OCI-LY3 (cell line): ENCODE data around the gene MED27.

Experiments used
- H2AFZ ChIP-seq: fragments of 200-600, 300-600 bp; shearing (Covaris generic); 2 replicates; pipeline ENCODE4 v1.6.0; 2014; ENCODE audit warnings: antibody characterized with exemption, low read depth, low read length
- H3K27ac ChIP-seq: fragments of 200-600, 300-600 bp; sonication (generic); 2 replicates; pipeline ENCODE4 v1.5.1; 2014; ENCODE audit warnings: mild to moderate bottlenecking, low read length, moderate library complexity, mixed read lengths
- H3K27me3 ChIP-seq: fragments of 200-600, 300-600 bp; sonication (generic); 2 replicates; pipeline ENCODE4 v1.6.1; 2014; ENCODE audit warnings: low read depth, low read length, mixed read lengths
- H3K36me3 ChIP-seq: fragments of 200-600, 300-600 bp; sonication (generic); replicated peaks from 2 replicates; pipeline ENCODE3; 2014; ENCODE audit warnings: low read depth, low read length, mixed read lengths
- H3K4me1 ChIP-seq: fragments of 300-600, 200-600 bp; sonication (generic); 2 replicates; pipeline ENCODE4 v1.6.1; 2014; ENCODE audit warnings: low read length, mixed read lengths
- H3K4me2 ChIP-seq: fragments of 200-600, 300-600 bp; sonication (generic); 2 replicates; pipeline ENCODE4 v1.6.1; 2014; ENCODE audit warnings: low read length, mixed read lengths
- H3K4me3 ChIP-seq: fragments of 300-600, 200-600 bp; sonication (generic); 2 replicates; pipeline ENCODE4 v1.5.1; 2014; ENCODE audit warnings: antibody characterized with exemption, mild to moderate bottlenecking, low read length, moderate library complexity
- H3K79me2 ChIP-seq: fragments of 300-600, 200-600 bp; shearing (Covaris generic); 2 replicates; pipeline ENCODE4 v1.6.1; 2014; ENCODE audit warnings: mild to moderate bottlenecking, low read length, mixed read lengths
- H3K9ac ChIP-seq: fragments of 300-600, 200-600 bp; shearing (Covaris generic); 2 replicates; pipeline ENCODE4 v1.6.0; 2014; ENCODE audit warnings: mild to moderate bottlenecking, low read length, moderate library complexity
- H3K9me3 ChIP-seq: fragments of 200-600, 300-600 bp; shearing (Covaris generic); 2 replicates; pipeline ENCODE4 v1.6.1; 2014; ENCODE audit warnings: low read length, mixed read lengths; ENCODE audit not compliant: insufficient read depth
- H4K20me1 ChIP-seq: fragments of 200-600, 300-600 bp; sonication (generic); 2 replicates; pipeline ENCODE4 v1.6.1; 2016; ENCODE audit warnings: low read length, mixed read lengths; ENCODE audit not compliant: insufficient read depth
- EZH2phosphoT487 ChIP-seq: fragments of 200-600 bp; shearing (Covaris generic); IDR thresholded peaks from 2 replicates; pipeline ENCODE4 v1.6.1; 2018; ENCODE audit warnings: antibody characterized with exemption, mixed run types, low read depth
- TF ChIP-seq, protein P1 (sequence below): fragments of 200-600, 300-600 bp; sonication (generic); IDR thresholded peaks from 2 replicates; pipeline ENCODE4 v1.5.1; 2014; ENCODE audit warnings: antibody characterized with exemption, low read length, low read depth

The MED27 gene

GRCh38 chr9:131870156-131870555, 209.5 kb downstream of the MED27 start:
- Histone ChIP-seq H4K20me1 (0 out of 2 replicates have a peak, but pooled peaks cover 4% of the 10 kb centered on the region), H3K27me3 (no peaks in the 10 kb centered on the region), H3K9ac (no peak overlapping the region), H2AFZ (no peak overlapping the region), H3K27ac (no peak overlapping the region), H3K36me3 (no peaks in the 10 kb centered on the region), H3K4me2 (no peak overlapping the region), H3K4me3 (no peak overlapping the region), H3K4me1 (no peaks in the 10 kb centered on the region), H3K79me2 (no peaks in the 10 kb centered on the region), H3K9me3 (no peaks in the 10 kb centered on the region)
- TF ChIP-seq, protein P1, sequence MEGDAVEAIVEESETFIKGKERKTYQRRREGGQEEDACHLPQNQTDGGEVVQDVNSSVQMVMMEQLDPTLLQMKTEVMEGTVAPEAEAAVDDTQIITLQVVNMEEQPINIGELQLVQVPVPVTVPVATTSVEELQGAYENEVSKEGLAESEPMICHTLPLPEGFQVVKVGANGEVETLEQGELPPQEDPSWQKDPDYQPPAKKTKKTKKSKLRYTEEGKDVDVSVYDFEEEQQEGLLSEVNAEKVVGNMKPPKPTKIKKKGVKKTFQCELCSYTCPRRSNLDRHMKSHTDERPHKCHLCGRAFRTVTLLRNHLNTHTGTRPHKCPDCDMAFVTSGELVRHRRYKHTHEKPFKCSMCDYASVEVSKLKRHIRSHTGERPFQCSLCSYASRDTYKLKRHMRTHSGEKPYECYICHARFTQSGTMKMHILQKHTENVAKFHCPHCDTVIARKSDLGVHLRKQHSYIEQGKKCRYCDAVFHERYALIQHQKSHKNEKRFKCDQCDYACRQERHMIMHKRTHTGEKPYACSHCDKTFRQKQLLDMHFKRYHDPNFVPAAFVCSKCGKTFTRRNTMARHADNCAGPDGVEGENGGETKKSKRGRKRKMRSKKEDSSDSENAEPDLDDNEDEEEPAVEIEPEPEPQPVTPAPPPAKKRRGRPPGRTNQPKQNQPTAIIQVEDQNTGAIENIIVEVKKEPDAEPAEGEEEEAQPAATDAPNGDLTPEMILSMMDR, result no peak
- no peak for TF ChIP-seq EZH2phosphoT487

- Histone ChIP-seq H3K4me2 (no peak overlapping the region), H3K9me3 (no peaks in the 10 kb centered on the region), H3K9ac (no peak overlapping the region), H4K20me1 (0 out of 2 replicates have a peak, but pooled peaks cover 4% of the 10 kb centered on the region), H3K27me3 (no peaks in the 10 kb centered on the region), H3K79me2 (no peaks in the 10 kb centered on the region), H2AFZ (no peak overlapping the region), H3K27ac (no peak overlapping the region), H3K4me3 (no peak overlapping the region), H3K36me3 (no peaks in the 10 kb centered on the region), H3K4me1 (no peaks in the 10 kb centered on the region)
- no peak for TF ChIP-seq EZH2phosphoT487
- TF ChIP-seq, protein P1, result no peak
Measured at GRCh38 chr9:131869348-131869747, 210.3 kb downstream of the MED27 start.

DNA sequence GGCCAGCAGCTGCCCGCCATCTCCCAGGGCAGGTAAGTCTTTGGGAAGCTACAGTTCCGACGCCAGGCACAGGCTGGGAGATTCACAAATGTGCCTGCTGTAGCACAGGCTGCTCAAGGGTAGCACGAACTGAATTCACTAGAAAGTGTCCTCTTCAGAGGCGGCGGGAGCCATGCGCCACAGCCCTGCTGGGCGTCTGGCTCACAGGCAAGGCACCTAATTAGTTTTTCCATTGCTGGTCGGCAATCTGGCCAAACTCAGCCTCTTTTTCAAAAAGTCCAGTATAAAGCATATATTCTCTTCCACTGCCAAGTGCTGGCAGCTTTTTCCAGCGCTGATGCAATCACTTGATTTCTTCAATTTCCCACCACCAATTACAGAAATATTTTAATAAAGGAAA, 210.9 kb downstream of the MED27 start:
- no peak overlapping the region for H3K4me2 ChIP-seq
- no peak overlapping the region for H2AFZ ChIP-seq
- H3K27ac ChIP-seq, result no peak overlapping the region
- H3K4me1 ChIP-seq, result no peaks in the 10 kb centered on the region
- H3K4me3 ChIP-seq, result no peak overlapping the region
- no peaks in the 10 kb centered on the region for H3K27me3 ChIP-seq
- 0 out of 2 replicates have a peak, but pooled peaks cover 4% of the 10 kb centered on the region for H4K20me1 ChIP-seq
- no peaks in the 10 kb centered on the region for H3K79me2 ChIP-seq
- no peaks in the 10 kb centered on the region for H3K36me3 ChIP-seq
- no peaks in the 10 kb centered on the region for H3K9me3 ChIP-seq
- no peak for TF ChIP-seq EZH2phosphoT487
- TF ChIP-seq, protein P1, result no peak
- H3K9ac ChIP-seq, result no peak overlapping the region

DNA sequence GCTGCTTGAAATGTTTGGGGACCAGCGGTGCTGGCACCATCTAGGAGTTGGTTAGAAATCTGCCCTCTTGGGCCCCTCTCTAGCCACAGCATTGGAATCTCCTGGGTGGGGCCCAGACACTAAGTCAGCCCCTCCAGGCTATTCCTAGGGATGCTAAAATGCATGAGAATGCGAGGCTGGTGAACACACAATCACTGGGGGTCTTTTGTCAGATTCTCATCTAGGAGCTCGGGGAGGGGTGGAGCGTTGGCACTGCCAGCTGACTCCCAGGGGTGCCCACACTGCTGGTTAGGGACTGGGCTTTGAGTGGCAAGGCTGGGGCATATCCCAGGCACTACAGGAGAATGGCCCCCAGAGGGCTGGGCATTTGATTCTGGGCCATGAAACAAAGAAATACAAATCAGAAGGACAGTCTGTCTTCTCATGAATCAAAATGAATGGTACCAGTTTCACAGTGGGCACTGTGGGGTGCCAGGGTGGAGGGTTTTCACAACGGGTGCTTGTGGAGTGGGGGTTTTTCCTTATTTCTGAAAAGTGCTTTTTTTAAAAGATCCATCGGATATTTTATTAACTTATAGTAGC, 212.0 kb downstream of the MED27 start:
- Histone ChIP-seq H3K4me2 (no peak overlapping the region), H3K79me2 (no peaks in the 10 kb centered on the region), H3K9me3 (no peaks in the 10 kb centered on the region), H3K36me3 (no peaks in the 10 kb centered on the region), H3K27ac (no peak overlapping the region), H4K20me1 (0 out of 2 replicates have a peak, but pooled peaks cover under 1% of the 10 kb centered on the region), H2AFZ (no peak overlapping the region), H3K9ac (no peak overlapping the region), H3K4me1 (no peaks in the 10 kb centered on the region), H3K4me3 (no peak overlapping the region), H3K27me3 (no peaks in the 10 kb centered on the region)
- TF ChIP-seq EZH2phosphoT487, result no peak
- TF ChIP-seq, protein P1, result no peak
